ENCODE data around the gene EFNA5. TPM values are rescaled to one million over a fixed set of nuclear protein-coding genes. Genes with fewer than 3 reads are reported as not detected.
A peak's percentile ranks its signal among the peaks of the same experiment; 100 is the strongest.

The EFNA5 gene
- polyA plus RNA-seq, 2 donors = 3.4 to 4.9 TPM

DNA sequence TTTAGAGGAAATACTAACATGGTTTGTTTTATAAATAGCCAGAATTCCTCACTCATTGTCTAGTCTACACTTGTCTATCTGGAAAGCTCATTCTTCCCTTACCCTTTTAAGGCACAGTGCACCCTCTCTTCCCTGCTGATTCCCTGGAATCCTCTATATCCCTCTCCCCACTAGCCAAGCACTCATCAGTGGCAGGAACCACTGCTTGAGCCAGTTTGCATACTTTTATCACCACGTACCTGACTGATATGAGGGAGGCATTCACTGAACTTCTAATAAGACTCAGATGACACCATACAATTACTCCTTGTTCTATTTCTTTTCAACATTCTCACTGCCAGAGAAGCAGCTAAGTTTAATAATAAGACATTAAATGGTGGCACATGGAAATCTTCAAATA, 134.9 kb downstream of the EFNA5 start:
- Histone ChIP-seq H3K27ac (ENCODE audit: low read depth in 2 of 2, low read length in 1 of 2) (no peak overlapping the region), H3K27me3 (ENCODE audit: control insufficient read depth in 1 of 2, insufficient read depth in 2 of 2, low read length in 2 of 2) (no peaks in the 10 kb centered on the region), H3K4me1 (ENCODE audit: control insufficient read depth in 2 of 2, insufficient read depth in 2 of 2, low read length in 1 of 2) (no peaks in the 10 kb centered on the region)

GRCh38 chr5:107533910-107534876, 136.5 kb downstream of the EFNA5 start:
- no peak overlapping the region for H3K27ac ChIP-seq (ENCODE audit: low read depth in 2 of 2, low read length in 1 of 2)
- H3K9me3 ChIP-seq (ENCODE audit: control insufficient read depth in 2 of 2, insufficient read depth in 1 of 2, low read depth in 1 of 2, low read length in 1 of 2) = no peaks in the 10 kb centered on the region
- H3K4me3 ChIP-seq (ENCODE audit: low read depth in 1 of 2, low read length in 2 of 2) = no peak overlapping the region
- H3K27me3 ChIP-seq (ENCODE audit: control insufficient read depth in 1 of 2, insufficient read depth in 2 of 2, low read length in 2 of 2) = no peaks in the 10 kb centered on the region
- H3K4me1 ChIP-seq (ENCODE audit: control insufficient read depth in 2 of 2, insufficient read depth in 2 of 2, low read length in 1 of 2) = no peaks in the 10 kb centered on the region
- WGBS, 2 donors = 82 to 92% methylated on average over 2 of the region's 2 CpGs
- no peaks in the 10 kb centered on the region for H3K36me3 ChIP-seq (ENCODE audit: control insufficient read depth in 2 of 2, insufficient read depth in 2 of 2, low read length in 1 of 2)

More for the DNA sequence above, 134.9 kb downstream of the EFNA5 start:
- 83 to 87% methylated on average over 1 of the region's 1 CpG for WGBS, 2 donors
- no peaks in the 10 kb centered on the region for H3K9me3 ChIP-seq (ENCODE audit: control insufficient read depth in 2 of 2, insufficient read depth in 1 of 2, low read depth in 1 of 2, low read length in 1 of 2)
- H3K4me3 ChIP-seq (ENCODE audit: low read depth in 1 of 2, low read length in 2 of 2) = no peak overlapping the region
- H3K36me3 ChIP-seq (ENCODE audit: control insufficient read depth in 2 of 2, insufficient read depth in 2 of 2, low read length in 1 of 2) = no peaks in the 10 kb centered on the region

DNA sequence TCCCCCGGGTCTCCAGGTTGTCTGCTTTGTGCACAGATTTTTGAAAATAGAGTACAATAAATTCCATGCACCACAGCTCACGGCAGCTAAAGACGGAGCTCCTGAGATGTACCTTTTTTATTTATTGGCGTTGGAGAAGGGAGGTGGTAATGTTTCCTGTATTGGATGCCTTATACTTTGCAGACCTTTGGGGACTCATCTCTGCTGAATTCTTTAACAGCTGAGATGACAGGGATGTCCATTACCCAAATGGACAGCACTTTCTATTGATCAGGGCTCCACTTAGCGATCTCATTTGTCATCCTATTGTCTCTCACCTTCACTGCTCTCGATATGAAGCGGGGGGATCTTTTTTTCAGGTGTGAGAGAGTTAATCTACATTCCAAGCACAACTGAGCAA, 137.8 kb downstream of the EFNA5 start:
- Histone ChIP-seq H3K27ac (ENCODE audit: low read depth in 2 of 2, low read length in 1 of 2) (no peak overlapping the region), H3K4me3 (ENCODE audit: low read depth in 1 of 2, low read length in 2 of 2) (no peak overlapping the region), H3K9me3 (ENCODE audit: control insufficient read depth in 2 of 2, insufficient read depth in 1 of 2, low read depth in 1 of 2, low read length in 1 of 2) (no peaks in the 10 kb centered on the region), H3K27me3 (ENCODE audit: control insufficient read depth in 1 of 2, insufficient read depth in 2 of 2, low read length in 2 of 2) (no peaks in the 10 kb centered on the region), H3K36me3 (ENCODE audit: control insufficient read depth in 2 of 2, insufficient read depth in 2 of 2, low read length in 1 of 2) (no peaks in the 10 kb centered on the region), H3K4me1 (ENCODE audit: control insufficient read depth in 2 of 2, insufficient read depth in 2 of 2, low read length in 1 of 2) (no peaks in the 10 kb centered on the region)
- WGBS, 2 donors = 95 to 96% methylated on average over 7 of the region's 7 CpGs

GRCh38 chr5:107532169-107532878, 138.4 kb downstream of the EFNA5 start:
- Histone ChIP-seq H3K9me3 (ENCODE audit: control insufficient read depth in 2 of 2, insufficient read depth in 1 of 2, low read depth in 1 of 2, low read length in 1 of 2) (no peaks in the 10 kb centered on the region), H3K27ac (ENCODE audit: low read depth in 2 of 2, low read length in 1 of 2) (no peak overlapping the region), H3K4me3 (ENCODE audit: low read depth in 1 of 2, low read length in 2 of 2) (no peak overlapping the region), H3K27me3 (ENCODE audit: control insufficient read depth in 1 of 2, insufficient read depth in 2 of 2, low read length in 2 of 2) (no peaks in the 10 kb centered on the region), H3K4me1 (ENCODE audit: control insufficient read depth in 2 of 2, insufficient read depth in 2 of 2, low read length in 1 of 2) (no peaks in the 10 kb centered on the region), H3K36me3 (ENCODE audit: control insufficient read depth in 2 of 2, insufficient read depth in 2 of 2, low read length in 1 of 2) (no peaks in the 10 kb centered on the region)
- 91 to 92% methylated on average over 10 of the region's 10 CpGs for WGBS, 2 donors

GRCh38 chr5:107531308-107531707, 139.4 kb downstream of the EFNA5 start:
- 87% methylated on average over 7 of the region's 7 CpGs for WGBS, 2 donors
- H3K9me3 ChIP-seq (ENCODE audit: control insufficient read depth in 2 of 2, insufficient read depth in 1 of 2, low read depth in 1 of 2, low read length in 1 of 2) = no peaks in the 10 kb centered on the region

GRCh38 chr5:107529618-107530017, 141.1 kb downstream of the EFNA5 start:
- Histone ChIP-seq H3K27me3 (ENCODE audit: control insufficient read depth in 1 of 2, insufficient read depth in 2 of 2, low read length in 2 of 2) (no peaks in the 10 kb centered on the region), H3K9me3 (ENCODE audit: control insufficient read depth in 2 of 2, insufficient read depth in 1 of 2, low read depth in 1 of 2, low read length in 1 of 2) (no peaks in the 10 kb centered on the region), H3K27ac (ENCODE audit: low read depth in 2 of 2, low read length in 1 of 2) (no peak overlapping the region)

More at GRCh38 chr5:107531308-107531707, 139.4 kb downstream of the EFNA5 start:
- Histone ChIP-seq H3K36me3 (ENCODE audit: control insufficient read depth in 2 of 2, insufficient read depth in 2 of 2, low read length in 1 of 2) (no peaks in the 10 kb centered on the region), H3K27ac (ENCODE audit: low read depth in 2 of 2, low read length in 1 of 2) (no peak overlapping the region), H3K27me3 (ENCODE audit: control insufficient read depth in 1 of 2, insufficient read depth in 2 of 2, low read length in 2 of 2) (no peaks in the 10 kb centered on the region), H3K4me3 (ENCODE audit: low read depth in 1 of 2, low read length in 2 of 2) (no peak overlapping the region), H3K4me1 (ENCODE audit: control insufficient read depth in 2 of 2, insufficient read depth in 2 of 2, low read length in 1 of 2) (no peaks in the 10 kb centered on the region)

DNA sequence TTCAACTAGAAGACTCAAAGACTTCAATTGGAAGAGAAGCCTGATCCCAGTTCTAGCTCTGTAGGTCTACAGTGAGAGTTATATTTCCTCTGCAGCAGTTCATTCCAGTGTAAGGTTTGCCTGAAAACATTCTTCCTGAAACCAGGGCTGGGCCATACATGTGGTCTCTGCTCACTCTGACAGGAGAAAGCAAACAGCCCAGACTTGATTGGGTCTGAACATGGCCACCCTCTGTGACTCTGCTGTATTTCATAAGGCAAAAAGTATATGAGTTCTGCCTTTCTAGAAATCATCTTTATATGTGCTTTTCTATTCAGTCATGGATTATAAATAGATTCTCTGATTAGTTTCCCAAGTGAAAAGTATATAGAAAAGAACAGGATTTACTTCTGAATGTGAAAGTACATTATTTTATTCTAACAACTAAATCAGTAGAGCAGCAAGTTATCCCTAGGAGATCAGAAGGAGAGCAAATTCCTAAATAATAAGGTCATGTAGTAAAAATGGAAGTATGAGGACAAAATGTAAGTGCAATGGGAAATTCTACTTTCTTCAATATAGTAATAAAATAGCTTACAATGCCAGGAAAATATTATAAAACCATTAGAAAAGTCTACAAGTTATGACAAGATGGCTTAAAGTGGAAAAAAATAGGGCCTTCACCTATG, 144.3 kb downstream of the EFNA5 start:
- Histone ChIP-seq H3K36me3 (ENCODE audit: control insufficient read depth in 2 of 2, insufficient read depth in 2 of 2, low read length in 1 of 2) (no peaks in the 10 kb centered on the region), H3K27me3 (ENCODE audit: control insufficient read depth in 1 of 2, insufficient read depth in 2 of 2, low read length in 2 of 2) (no peaks in the 10 kb centered on the region), H3K9me3 (ENCODE audit: control insufficient read depth in 2 of 2, insufficient read depth in 1 of 2, low read depth in 1 of 2, low read length in 1 of 2) (no peaks in the 10 kb centered on the region), H3K4me3 (ENCODE audit: low read depth in 1 of 2, low read length in 2 of 2) (no peak overlapping the region), H3K27ac (ENCODE audit: low read depth in 2 of 2, low read length in 1 of 2) (no peak overlapping the region), H3K4me1 (ENCODE audit: control insufficient read depth in 2 of 2, insufficient read depth in 2 of 2, low read length in 1 of 2) (peaks cover 0 to 2% of the 10 kb centered on the region in 2 donors)

More at GRCh38 chr5:107529618-107530017, 141.1 kb downstream of the EFNA5 start:
- Histone ChIP-seq H3K36me3 (ENCODE audit: control insufficient read depth in 2 of 2, insufficient read depth in 2 of 2, low read length in 1 of 2) (no peaks in the 10 kb centered on the region), H3K4me3 (ENCODE audit: low read depth in 1 of 2, low read length in 2 of 2) (no peak overlapping the region), H3K4me1 (ENCODE audit: control insufficient read depth in 2 of 2, insufficient read depth in 2 of 2, low read length in 1 of 2) (no peaks in the 10 kb centered on the region)

- H3K9me3 ChIP-seq (ENCODE audit: control insufficient read depth in 2 of 2, insufficient read depth in 1 of 2, low read depth in 1 of 2, low read length in 1 of 2) = no peaks in the 10 kb centered on the region
- peaks cover 0 to 2% of the 10 kb centered on the region in 2 donors for H3K4me1 ChIP-seq (ENCODE audit: control insufficient read depth in 2 of 2, insufficient read depth in 2 of 2, low read length in 1 of 2)
- WGBS, 2 donors = 66 to 90% methylated on average over 2 of the region's 2 CpGs
- no peak overlapping the region for H3K27ac ChIP-seq (ENCODE audit: low read depth in 2 of 2, low read length in 1 of 2)
- H3K4me3 ChIP-seq (ENCODE audit: low read depth in 1 of 2, low read length in 2 of 2) = no peak overlapping the region
- no peaks in the 10 kb centered on the region for H3K36me3 ChIP-seq (ENCODE audit: control insufficient read depth in 2 of 2, insufficient read depth in 2 of 2, low read length in 1 of 2)
- no peaks in the 10 kb centered on the region for H3K27me3 ChIP-seq (ENCODE audit: control insufficient read depth in 1 of 2, insufficient read depth in 2 of 2, low read length in 2 of 2)
These were observed 146.6 kb downstream of the EFNA5 start for GRCh38 chr5:107524111-107524510.

GRCh38 chr5:107523029-107523680, 147.6 kb downstream of the EFNA5 start:
- Histone ChIP-seq H3K27ac (ENCODE audit: low read depth in 2 of 2, low read length in 1 of 2) (peak overlapping the region in 1 of 2 donors; percentile 19), H3K27me3 (ENCODE audit: control insufficient read depth in 1 of 2, insufficient read depth in 2 of 2, low read length in 2 of 2) (no peaks in the 10 kb centered on the region), H3K4me3 (ENCODE audit: low read depth in 1 of 2, low read length in 2 of 2) (no peak overlapping the region), H3K9me3 (ENCODE audit: control insufficient read depth in 2 of 2, insufficient read depth in 1 of 2, low read depth in 1 of 2, low read length in 1 of 2) (no peaks in the 10 kb centered on the region), H3K4me1 (ENCODE audit: control insufficient read depth in 2 of 2, insufficient read depth in 2 of 2, low read length in 1 of 2) (peaks cover 0 to 2% of the 10 kb centered on the region in 2 donors), H3K36me3 (ENCODE audit: control insufficient read depth in 2 of 2, insufficient read depth in 2 of 2, low read length in 1 of 2) (no peaks in the 10 kb centered on the region)
- 71 to 87% methylated on average over 5 of the region's 5 CpGs for WGBS, 2 donors

Measured in esophagus (tissue), 2 donors.